ENCODE measurements around the gene AIF1.
"Not testable (repeated sequence)": the region's sequence is repeated elsewhere in the genome, so short reads cannot be mapped to it uniquely, and the experiment has no call there.

AIF1 gene

DNA sequence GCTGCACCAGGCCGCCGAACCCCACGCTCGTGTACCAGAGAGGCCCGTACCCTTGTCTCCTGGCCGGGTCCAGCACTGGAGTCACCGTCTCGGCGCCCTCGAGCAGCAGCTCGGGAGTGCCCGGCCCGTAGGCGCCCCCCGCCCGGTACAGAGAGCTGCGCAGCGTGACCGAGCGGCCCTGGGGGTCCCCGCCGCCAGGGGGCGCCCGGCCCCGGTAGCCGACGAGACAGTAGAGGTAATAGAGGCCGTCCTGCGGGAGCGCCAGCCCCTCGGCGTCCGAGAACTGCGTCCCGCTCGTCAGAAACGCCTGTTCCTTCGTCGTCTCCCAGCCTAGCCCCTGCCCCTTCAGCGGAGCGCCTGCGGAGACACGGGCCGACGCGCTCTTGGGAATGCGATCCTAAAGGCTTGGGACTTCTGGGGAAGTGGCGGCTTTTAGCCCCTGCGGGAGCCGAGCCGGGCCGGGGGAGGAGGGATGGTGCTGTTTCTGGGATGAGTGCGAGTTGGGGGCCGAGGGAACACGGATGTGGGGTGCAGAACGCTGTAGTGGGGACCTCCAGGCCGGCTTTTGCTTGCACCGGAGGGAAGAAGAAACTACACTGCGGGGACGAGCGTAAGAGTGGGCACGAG, 34.1 kb upstream of the AIF1 start:
- peak; percentile 82 for DNase-seq

DNA sequence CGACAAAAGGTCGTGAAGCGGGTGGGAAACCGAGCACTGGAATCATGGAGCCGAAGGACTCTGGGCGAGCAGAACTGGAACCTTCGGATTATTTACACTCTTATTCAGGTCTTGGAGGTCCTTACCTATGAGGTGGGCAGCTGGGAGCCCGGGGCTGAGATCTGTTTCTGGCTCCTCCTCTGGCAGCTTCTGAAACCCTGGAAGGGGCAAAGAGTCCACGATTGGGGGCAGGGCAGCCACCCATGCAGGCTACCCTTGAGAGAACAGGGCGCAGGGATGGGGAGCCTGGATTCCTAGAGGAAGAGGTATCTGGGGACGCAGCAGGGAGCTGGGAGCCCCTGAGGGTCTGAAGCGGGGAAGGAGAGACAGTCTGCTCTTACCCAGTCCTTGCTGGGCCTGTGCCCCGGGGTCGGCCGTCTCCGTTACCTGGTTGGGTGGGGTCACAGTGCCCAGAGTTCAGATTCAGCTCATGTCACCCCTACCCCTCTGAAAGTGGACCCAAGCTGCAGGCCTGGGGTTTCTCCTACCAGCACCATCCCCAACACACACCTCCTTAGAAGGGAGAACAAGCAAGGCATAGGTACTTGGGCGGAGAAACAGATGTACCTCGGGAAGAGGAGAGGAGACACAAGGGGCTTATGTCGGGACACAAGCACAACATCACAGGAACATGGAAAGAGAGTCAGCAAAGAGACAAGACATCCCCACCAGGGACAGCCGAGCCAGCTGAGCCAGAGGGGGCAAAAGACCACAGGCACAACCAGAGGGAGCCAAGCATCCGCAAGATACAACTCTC, 33.4 kb upstream of the AIF1 start:
- no peak for DNase-seq

DNA sequence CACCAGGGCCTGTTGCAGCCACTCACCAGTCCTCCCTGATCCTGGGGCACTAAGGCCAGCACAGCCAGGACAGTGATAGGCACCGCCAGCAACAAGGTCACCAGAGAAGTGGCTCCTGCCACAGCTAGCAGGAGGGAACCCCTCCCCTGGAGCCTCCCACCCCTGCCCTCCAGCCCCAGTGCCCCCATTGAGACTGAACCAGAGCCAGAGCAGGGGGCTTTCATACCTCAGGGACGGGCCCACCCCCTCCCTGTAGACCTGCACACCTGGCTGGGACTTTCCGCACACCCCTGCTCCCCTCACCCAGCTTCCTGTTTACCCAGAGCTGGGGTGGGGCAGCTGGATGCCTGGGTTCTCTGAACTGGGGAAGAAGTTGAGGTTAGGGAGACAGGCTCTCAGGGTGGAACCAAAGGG, 32.8 kb upstream of the AIF1 start, which contains the start of gene LTB:
Gene LTB (minus strand): TSS at position 195 of the 414 bp plus-strand sequence. CDS start 7 bp downstream, at position 188.
- DNase-seq: peak; percentile 47

DNA sequence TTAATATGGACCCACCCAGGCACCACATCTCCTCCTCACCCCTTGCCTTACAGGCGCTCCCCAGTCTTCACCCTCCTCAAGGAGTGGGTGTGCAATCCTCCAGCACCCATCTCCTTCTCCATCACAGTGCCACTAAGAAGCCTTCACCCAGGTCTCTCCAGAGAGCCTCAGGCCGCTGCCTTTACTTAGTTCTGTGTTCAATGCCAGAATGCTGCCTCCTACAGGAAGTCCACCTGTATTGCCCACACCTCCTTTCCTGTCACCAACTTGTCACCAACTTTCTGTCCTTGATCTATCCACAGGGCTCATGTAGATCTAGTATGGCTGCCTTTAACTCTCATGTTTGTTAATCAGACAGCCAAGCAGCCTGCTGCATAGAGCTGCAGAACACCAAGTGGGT, 29.5 kb upstream of the AIF1 start:
- peak; percentile 16 for DNase-seq

DNA sequence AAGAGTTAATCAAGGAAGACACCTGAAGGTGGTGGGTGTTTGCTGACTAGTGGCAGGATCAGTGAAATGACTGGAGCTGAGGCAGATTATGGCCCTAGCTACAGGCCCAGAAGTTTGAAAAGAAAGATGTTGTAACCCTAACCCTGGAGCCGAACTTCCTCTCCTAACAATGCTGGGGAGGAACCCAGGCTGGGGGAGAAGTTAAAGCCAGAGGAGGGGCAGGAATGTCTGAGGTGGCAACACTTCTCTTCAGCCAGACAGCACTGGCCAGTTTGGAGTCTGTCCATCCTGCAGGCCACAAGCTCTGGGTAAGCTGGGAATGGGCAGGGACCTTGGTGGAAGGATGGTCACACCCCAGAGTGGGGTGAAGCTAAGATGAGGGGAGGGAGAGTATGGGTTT, 29.0 kb upstream of the AIF1 start, which contains the start of gene LST1:
Gene LST1 (plus strand): TSS at position 270 of the 400 bp plus-strand sequence. CDS start 1,023 bp downstream, outside the sequence.
- DNase-seq: no peak

DNA sequence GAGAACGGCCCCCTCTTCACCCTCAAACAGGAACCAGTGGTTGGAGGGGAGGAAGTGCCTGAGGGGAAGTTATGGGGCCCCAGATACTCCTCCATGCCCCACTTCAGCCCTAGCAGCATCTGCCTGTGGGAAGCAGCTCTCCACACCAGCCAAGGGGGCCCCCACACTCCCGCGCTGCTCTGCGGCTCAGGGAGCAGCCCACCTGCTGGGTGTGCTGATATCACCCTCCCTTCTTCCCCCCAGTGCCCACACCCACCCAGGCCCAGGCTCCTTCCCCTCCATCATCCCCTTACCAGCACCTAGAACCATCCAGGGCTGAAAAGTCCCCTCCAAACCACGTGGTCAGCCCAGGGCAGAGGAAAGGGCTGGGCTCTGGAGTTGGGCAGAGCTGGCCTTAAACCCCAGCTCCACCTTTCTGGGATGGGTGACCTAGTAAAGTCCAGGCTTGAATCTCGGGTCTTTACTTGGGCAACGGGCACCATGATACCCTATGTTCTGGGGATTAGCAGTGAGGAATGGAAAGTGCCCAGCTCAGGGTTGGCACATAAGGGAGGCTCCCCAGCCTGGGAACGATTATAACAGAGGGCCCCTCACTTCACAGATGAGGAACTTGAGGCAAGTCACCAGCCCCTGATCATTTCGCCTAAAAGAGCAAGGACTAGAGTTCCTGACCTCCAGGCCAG, 28.3 kb upstream of the AIF1 start:
- DNase-seq: peak; percentile 12

DNA sequence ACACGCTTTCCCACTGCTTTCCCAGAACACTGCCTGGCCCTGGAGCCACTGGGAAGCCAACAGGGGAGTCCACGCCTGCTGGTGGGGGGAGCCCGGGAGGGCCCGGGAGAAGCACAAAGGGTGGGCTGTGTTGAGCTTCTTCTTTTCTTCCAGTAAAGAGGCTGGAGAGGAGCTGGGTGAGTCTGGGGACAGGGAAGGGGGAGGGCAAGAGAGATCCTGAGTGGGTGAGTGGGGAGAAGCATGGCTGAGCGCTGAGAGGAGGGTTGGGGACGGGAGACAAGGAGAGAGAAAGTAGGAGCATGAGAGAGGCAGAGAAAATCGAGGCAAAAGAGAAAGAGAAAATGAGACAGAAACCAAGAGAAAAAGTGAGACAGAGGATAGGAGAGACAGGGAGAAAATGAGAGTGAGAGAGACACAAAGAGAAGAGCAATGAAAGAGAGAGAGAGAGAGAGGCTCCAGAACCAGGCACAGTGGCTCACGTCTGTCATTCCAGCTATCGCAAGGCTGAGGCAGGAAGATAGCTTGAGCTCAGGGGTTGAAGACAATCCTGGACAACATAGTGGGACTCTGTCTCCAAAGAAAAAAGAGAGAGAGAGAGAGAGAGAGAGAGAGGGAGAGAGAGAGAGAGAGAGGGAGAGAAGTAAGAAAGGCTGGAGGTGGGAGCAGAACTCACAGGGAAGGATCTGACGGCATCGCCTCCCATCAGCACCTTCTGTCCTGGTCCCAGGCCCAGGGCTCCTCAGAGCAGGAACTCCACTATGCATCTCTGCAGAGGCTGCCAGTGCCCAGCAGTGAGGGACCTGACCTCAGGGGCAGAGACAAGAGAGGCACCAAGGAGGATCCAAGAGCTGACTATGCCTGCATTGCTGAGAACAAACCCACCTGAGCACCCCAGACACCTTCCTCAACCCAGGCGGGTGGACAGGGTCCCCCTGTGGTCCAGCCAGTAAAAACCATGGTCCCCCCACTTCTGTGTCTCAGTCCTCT, 26.9 kb upstream of the AIF1 start:
- DNase-seq: no peak

DNA sequence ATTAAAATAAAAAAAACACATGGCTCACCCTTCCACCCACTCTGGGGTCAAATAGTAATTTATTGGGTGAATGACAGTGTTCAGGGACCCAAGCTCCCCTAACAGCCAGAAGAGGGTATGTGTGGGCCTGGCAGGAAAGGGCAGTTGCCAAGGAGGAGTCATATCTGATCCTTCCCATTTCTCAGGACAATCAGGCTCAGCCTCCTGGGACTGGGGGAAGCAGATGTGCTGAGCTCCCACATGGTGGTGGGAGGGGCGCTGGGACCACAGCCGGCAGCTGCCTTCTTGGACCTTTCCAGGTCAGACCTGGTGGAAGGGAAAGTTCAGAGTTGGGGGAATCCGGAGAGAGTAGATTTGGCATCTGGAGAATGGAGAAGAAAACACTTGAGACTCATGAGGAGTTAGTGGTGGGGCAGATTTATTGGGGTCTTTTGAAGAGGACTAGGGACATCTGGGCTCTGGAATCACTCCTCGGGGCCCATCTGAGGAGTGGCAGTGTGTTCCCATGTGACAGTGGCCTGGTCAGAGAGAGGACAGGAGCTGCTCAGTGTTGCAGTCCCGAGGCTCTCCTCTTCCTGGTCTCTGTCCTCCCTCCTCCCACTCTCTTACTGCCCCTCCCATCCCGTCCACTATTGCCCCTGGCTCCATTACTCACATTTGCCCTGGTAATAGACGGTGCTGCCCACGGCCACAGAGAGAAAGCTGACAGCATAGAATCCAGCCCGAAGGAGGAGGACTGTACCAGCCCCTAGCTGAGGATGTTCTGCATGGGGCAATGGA, 26.0 kb upstream of the AIF1 start:
- DNase-seq: no peak

DNA sequence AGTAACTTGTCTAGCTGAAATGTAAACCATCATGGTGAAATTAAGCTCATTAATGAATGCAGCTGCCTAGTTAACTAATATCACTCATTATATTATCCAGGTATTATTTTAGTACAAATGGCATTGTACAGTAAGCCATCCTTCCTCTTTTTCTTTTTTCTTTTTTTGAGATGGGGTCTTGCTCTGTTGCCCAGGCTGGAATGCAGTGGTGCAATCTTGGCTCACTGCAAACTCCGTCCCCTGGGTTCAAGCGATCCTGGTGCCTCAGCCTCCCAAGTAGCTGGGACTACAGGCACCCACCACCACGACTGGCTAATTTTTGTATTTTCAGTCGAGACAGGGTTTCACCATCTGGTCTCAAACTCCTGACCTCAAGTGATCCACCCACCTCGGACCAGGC, 24.3 kb upstream of the AIF1 start:
- not testable (repeated sequence) for DNase-seq

DNA sequence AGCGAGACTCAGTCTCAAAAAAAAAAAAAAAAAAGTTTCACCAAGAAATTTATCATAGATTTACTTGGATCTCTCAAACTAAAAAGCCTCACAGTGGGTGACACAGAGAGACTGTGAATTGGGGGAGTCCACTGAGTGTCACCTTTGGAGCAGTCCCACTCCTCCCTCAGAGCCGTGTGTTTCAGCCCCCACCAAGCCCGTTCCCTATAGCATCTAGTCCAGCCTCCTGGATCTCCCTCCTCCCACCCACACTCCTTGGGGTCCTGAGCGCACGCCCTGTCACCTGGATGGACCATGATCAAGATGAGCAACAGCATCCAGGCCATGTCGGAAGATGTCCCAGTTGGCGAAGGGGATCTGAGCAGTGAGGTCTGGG, 22.6 kb upstream of the AIF1 start:
- no peak for DNase-seq

DNA sequence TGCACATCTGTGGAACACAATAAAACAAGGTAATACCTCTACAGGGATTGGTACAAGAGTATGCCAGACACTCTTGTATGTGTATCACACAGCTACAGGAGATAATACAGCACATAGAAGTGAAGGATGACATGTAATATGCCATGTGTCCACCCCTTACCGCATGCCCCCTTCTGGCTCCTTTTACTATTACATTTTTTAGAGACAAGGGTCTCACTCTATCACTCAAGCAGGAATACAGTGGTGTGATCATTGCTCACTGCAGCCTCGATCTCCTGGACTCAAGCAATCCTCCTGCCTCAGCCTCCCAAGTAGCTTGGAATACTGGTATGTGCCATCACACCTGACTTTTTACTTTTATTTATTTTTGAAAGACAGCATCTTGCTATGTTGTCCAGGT, 18.0 kb upstream of the AIF1 start:
- no peak for DNase-seq

DNA sequence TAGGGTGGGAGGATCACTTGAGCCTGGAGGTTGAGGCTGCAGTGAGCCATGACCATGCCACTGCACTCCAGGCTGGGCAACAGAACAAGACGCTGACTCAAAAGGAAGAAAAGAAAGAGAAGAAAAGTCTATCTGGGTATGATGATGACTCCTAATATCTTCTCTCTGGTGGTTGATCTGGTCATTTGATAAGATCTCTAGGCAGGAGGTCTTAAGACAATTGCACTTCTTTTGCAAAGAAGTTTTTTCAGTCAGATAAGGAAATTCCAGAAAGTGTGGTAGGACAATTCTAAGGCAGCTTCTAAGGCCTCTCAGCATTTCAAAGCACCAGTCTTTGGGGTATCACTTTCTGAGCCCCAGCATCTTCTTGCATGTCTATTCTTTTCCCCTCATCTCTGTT, 7.7 kb upstream of the AIF1 start:
- no peak for DNase-seq

DNA sequence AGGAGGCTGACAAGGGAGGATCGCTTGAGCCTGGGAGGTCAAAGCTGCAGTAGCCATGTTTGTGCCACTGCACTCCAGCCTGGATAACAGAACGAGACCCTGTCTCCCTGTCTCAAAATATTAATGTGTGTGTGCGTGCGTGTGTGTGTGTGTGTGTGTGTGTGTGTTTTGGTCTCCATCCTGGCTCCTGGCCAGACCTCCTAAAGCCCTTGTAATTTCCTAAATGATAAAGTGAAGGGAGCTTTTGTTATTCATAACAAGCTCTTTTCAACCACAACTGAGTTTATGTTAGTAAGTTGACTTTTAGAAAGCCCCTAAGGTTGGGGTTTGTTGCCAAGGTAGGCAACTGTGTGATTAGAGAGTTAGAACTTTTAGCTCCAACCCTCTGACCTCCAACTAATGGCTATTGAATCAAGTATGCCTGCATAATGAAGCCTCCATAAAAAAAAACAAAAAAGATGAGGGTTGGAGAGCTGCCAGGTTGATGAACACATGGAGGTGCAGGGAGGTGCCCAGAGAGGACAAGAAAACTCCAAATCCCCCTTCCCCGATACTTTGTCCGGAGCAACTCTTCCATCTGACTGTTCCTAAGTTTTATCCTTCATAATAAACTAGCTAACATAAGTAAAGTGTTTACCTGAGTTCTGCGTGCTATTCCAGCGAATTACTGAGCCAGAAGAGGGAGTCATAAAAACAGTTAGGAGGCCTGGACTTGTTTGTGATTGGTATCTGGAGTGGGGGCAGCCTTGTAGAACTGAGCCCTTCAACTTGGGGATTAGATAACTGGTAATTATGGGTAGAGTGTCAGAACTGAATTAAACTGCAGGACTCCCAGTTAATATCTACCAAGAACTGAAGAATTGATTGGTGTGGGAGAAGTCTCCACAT, 5.3 kb upstream of the AIF1 start:
- DNase-seq: no peak

DNA sequence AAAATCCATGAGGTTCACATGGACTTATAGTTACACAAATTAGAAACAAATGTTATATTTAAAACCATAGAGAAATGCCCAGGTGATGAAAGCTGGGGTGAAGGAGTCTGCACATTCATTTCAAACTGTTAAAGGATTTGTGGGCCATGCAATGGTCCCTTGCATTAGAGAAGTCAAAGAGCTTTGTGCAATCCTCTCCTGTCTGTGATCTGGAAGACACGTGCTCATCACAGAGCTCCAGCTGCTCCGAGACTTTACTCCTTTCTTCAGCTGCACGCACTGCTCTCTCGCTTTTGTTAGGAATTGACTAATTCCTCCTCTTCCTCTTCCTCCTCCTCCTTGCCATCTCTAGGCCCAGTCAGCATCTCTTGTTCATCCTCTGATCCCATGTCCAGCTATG, 4.1 kb upstream of the AIF1 start:
- no peak for DNase-seq

DNA sequence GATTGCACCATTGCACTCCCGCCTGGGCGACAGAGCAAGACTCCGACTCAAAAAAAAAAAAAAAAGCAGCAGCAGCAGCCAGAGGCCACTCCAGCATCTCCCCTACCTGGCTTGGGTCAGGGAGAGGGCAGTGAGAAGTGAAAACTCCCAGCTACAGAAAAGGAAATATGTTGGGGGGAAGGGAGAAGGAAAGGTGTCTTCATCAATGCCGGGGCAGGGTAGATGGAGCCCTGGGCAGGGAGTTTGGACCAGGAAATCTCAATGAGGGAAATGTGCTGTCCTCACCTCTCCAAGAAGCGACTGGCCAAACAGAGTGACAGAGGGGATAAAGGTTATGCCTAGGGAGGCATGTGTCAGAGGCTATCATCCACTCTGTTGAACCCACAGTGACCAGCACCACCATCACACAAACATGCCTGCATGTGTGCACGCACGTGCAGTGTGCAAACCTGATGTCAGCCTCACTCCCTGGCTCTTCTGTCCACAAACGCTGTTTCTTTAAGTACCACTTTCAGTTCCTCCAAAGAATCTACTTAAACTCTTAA, 887 bp upstream of the AIF1 start:
- DNase-seq: no peak

DNA sequence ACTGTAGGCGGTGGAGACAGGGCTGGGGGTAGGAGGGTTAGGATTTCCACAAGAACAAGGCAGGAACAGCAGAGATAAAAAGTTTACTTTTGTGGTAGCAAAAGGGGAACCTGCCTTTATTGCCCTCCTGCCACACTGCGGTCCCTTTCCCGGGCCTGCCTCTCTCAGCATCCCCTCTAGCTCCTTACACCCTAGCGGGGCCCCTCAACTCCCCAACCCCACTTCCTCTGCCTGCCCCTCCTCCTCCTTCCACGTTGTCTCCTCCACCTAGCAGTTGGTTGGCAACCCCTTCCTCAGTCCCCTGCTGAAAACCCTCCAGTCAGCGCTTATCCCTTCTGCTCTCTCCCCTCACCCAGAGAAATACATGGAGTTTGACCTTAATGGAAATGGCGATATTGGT, 714 bp downstream of the AIF1 start:
- DNase-seq: no peak

DNA sequence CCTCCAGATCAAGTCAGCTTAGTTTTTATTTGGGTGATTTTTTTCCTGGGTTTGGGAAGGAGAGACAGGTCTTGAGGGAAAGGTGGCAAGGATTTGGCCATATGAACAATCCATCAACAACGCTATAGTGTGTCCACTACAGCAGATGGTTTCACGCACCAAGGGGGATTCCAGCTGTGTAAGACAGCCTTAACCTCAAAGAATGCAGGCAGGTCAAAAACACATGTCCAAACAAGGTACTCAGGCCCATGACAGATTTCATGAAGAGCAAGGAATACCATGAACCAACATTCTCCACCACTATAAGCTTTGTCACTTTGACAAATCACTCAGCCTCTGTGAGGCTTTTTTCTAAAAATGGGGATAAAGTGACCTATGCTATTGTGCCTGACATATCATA, 2.0 kb downstream of the AIF1 start:
- no peak for DNase-seq

DNA sequence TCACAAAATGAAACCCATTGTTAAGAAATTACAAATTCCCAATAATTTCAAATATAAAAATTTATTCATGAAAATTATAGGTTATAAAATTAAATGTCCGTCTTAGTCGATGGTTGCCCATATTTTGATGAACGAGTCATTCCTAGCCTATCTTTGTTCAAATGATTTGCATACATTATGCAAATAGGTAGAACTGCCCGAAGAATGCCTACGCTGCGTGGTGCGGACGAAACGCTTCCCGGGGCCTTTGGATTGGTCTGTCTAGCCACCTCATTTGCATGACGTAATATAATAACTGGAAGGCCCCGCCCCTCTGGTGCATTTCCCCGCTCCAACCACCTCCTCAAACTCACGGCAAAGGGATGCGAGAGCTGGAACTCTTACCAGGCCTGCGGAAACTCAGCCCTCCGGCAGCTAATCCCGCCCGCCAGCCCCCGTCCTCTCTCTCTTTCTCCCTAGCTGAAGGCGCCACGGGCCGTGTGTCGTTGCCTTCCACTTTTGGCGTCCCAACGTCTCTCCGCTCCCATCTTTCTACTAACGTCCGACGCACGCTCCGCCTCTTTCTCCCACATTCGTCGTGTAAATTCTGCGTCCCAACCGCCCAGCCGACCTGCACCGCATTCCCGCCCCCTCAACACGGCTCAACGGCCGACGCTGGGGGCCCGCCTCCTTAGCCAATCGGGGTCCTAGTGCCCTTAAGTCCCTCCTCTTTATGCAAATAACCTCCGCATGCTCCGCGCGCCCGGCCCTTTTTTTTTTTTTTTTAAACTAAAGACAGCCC, 5.0 kb downstream of the AIF1 start:
- peak; percentile 99 for DNase-seq

DNA sequence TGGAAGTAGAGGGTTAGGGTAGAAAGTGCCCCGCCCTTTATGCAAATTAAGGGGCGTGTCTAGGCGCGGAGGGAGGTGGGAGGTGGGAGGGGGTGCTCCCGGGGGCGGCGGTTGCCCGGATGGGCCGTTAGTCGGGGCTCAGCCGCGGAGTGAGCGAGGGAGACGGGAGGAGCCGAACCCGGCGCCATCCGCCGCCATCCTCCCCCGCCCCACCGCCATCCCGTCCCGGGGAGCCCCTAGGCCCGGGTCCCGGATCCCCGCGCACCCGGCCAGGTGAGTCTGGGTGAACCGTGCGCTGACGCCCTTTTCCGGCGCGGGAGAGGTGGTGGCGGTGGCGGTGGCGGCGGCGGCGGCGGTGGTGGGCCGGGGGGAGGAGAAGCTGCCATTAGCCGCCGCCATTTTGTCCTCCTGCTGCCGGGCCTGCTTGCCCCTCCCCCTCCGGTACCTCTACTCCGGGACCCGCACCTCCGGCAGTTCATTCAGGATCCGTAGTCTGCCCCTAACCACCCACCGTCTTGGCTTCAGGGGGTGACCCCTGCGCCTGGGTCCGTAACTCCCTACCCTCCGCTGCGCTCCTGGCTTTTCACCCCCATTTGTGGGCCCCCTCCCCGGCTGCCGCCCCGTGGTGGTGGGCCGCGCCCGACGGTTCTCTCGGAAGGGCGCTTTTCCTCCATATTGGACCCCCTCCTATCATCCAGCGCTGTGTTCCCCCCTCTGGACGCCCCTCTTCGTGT, 5.7 kb downstream of the AIF1 start, which contains the start of gene PRRC2A:
Gene PRRC2A (plus strand): TSS at position 130 of the 734 bp plus-strand sequence. CDS start 2,075 bp downstream, outside the sequence.
- peak; percentile 99 for DNase-seq
